H1 (cell line): Measurements from ENCODE around the gene CEP76. TPM values are rescaled to one million over a fixed set of nuclear protein-coding genes. Genes with fewer than 3 reads are reported as not detected.

Experiments used
- MAX ChIP-seq: IDR thresholded peaks from 2 replicates; pipeline ENCODE4 v1.6.1; 2012; ENCODE audit warnings: inconsistent platforms
- polyA plus RNA-seq, 7 experiments: library from polyadenylated mRNA; depleted of rRNA in 3 of 7; stranded (reverse) in 5 of 7; unstranded in 2 of 7; fragments of >200 nt in 5 of 7; fragments of 200-250 nt in 2 of 7; gene quantifications; 1 replicate in 5 of 7; 2 replicates in 1 of 7; 4 replicates in 1 of 7; pipeline versions ENCODE4 v1.2.1 to v1.2.3, GENCODE V29; 2011 to 2013; ENCODE audit warnings: missing spikeins in 2 of 7, mixed read lengths in 2 of 7
- total RNA-seq: library from RNA; stranded (reverse); fragmentation: NEBNext Ultra II Directional; extraction: Animal tissue kit (Norgen Biotek cat#: 25700); gene quantifications from 2 replicates; pipeline ENCODE4 v1.2.1, GENCODE V29; 2021

CEP76 gene
- total and polyA plus RNA-seq, 2 of the 8 experiments (the other 6 are each of a cell fraction or from before 2014, with no cell fraction given): 9.0 to 18.1 TPM

DNA sequence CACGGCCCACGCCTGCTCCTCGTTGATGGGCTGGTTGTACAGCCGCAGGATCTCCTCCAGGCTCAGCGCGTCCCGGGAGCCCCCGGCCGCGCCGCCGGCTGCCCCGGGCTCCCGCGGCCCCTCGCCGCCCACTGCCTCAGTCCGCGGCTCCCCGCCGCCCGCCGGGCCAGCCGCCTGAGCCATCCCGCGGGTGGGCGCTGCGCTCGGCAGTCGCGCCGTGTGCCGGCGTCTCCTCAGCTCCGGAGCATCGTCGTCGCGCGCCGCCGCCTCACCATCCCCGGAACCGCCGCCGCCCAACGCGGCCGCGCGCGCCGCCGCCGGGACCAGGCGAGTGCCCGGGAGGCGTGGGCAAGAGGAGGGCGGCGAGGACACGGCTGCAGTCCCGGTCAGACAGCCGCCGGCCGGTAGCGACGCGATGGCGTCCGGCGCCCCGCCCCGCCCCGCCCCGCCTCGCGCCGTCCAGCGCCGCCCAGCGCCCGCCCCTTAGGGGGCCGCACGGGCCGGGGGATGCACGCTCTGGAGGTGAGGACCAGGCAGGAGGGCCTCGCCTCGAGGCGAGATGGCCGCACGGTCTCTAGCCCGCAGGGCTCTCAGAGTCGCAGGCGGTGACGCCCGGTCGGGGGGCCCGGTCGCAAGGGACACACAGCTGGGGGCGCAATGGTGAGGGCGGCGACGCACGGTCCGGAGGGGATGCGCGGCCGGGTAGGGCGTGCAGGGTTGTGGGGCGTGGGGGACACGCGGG, 44.7 kb downstream of the CEP76 start, which contains the start of gene SPIRE1 (continued):
- TF ChIP-seq MAX: peak; percentile 79
- TF ChIP-seq, all 59 proteins: peak for 8
